ENCODE measurements around the gene KRTAP3-3.

KRTAP3-3 gene

GRCh38 chr17:40961591-40961990 lies 32.4 kb downstream of the KRTAP3-3 start:
- H3K79me2 ChIP-seq (ENCODE audit: low read length), result no peaks in the 10 kb centered on the region
- no peaks in the 10 kb centered on the region for H3K27me3 ChIP-seq (replicated peaks; ENCODE audit: insufficient read depth, low read length)
- H3K4me3 ChIP-seq (ENCODE audit: low read length), result no peak overlapping the region
- no peaks in the 10 kb centered on the region for H4K20me1 ChIP-seq (ENCODE audit: insufficient read depth, low read length)
- no peak overlapping the region for H3K4me2 ChIP-seq (ENCODE audit: low read depth, low read length)
- H2AFZ ChIP-seq (ENCODE audit: low read length), result 0 out of 2 replicates have a peak overlapping the region, but pooled peaks have one; percentile 13
- no peak overlapping the region for H3K9ac ChIP-seq (ENCODE audit: low read length)
- H3K4me1 ChIP-seq (ENCODE audit: low read length), result peaks cover 5% of the 10 kb centered on the region; the same call in 1 of the 2 replicates
- DNase-seq, result no peak
- H3K36me3 ChIP-seq (replicated peaks; ENCODE audit: insufficient read depth, low read length), result no peaks in the 10 kb centered on the region
- peak overlapping the region; percentile 26; the same call in 1 of the 2 replicates for H3K27ac ChIP-seq (ENCODE audit: low read length)
- H3K9me3 ChIP-seq (replicated peaks; ENCODE audit: insufficient read depth, low read length), result no peaks in the 10 kb centered on the region
- H3F3A ChIP-seq (ENCODE audit: insufficient read depth, low read length), result no peaks in the 10 kb centered on the region; the same call in 1 of the 2 replicates
- no peaks in the 10 kb centered on the region for H3K9me2 ChIP-seq (replicated peaks; ENCODE audit: insufficient read depth, low read length)
- TF ChIP-seq EZH2 (optimal IDR thresholded peaks at IDR 0.05; ENCODE audit: low read depth, low read length), result no peak
- TF ChIP-seq, protein P1, sequence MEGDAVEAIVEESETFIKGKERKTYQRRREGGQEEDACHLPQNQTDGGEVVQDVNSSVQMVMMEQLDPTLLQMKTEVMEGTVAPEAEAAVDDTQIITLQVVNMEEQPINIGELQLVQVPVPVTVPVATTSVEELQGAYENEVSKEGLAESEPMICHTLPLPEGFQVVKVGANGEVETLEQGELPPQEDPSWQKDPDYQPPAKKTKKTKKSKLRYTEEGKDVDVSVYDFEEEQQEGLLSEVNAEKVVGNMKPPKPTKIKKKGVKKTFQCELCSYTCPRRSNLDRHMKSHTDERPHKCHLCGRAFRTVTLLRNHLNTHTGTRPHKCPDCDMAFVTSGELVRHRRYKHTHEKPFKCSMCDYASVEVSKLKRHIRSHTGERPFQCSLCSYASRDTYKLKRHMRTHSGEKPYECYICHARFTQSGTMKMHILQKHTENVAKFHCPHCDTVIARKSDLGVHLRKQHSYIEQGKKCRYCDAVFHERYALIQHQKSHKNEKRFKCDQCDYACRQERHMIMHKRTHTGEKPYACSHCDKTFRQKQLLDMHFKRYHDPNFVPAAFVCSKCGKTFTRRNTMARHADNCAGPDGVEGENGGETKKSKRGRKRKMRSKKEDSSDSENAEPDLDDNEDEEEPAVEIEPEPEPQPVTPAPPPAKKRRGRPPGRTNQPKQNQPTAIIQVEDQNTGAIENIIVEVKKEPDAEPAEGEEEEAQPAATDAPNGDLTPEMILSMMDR (IDR thresholded peaks at IDR 0.05; ENCODE audit: low read length), result no peak
- TF ChIP-seq EZH2phosphoT487 (IDR thresholded peaks at IDR 0.05; ENCODE audit: low read length), result no peak

- no peak overlapping the region for H3K27ac ChIP-seq (ENCODE audit: low read length)
- H3K4me1 ChIP-seq (ENCODE audit: low read length), result peaks cover 5% of the 10 kb centered on the region; the same call in 1 of the 2 replicates
- H4K20me1 ChIP-seq (ENCODE audit: insufficient read depth, low read length), result no peaks in the 10 kb centered on the region
- H3K9me2 ChIP-seq (replicated peaks; ENCODE audit: insufficient read depth, low read length), result no peaks in the 10 kb centered on the region
- TF ChIP-seq EZH2 (optimal IDR thresholded peaks at IDR 0.05; ENCODE audit: low read depth, low read length) (no peak), EZH2phosphoT487 (IDR thresholded peaks at IDR 0.05; ENCODE audit: low read length) (no peak)
- TF ChIP-seq, protein P1 (IDR thresholded peaks at IDR 0.05; ENCODE audit: low read length), result no peak
- no peak overlapping the region for H3K9ac ChIP-seq (ENCODE audit: low read length)
- peak overlapping the region; percentile 6; the same call in 1 of the 2 replicates for H3K4me2 ChIP-seq (ENCODE audit: low read depth, low read length)
- peak overlapping the region; percentile 10; the same call in 1 of the 2 replicates for H2AFZ ChIP-seq (ENCODE audit: low read length)
- H3K79me2 ChIP-seq (ENCODE audit: low read length), result no peaks in the 10 kb centered on the region
- H3F3A ChIP-seq (ENCODE audit: insufficient read depth, low read length), result no peaks in the 10 kb centered on the region; the same call in 1 of the 2 replicates
- H3K4me3 ChIP-seq (ENCODE audit: low read length), result no peak overlapping the region
- no peaks in the 10 kb centered on the region for H3K9me3 ChIP-seq (replicated peaks; ENCODE audit: insufficient read depth, low read length)
- no peaks in the 10 kb centered on the region for H3K27me3 ChIP-seq (replicated peaks; ENCODE audit: insufficient read depth, low read length)
- no peak for DNase-seq
- no peaks in the 10 kb centered on the region for H3K36me3 ChIP-seq (replicated peaks; ENCODE audit: insufficient read depth, low read length)
Observed at GRCh38 chr17:40960144-40960543, 33.8 kb downstream of the KRTAP3-3 start.

- no peaks in the 10 kb centered on the region for H3K9me3 ChIP-seq (replicated peaks; ENCODE audit: insufficient read depth, low read length)
- H3K4me1 ChIP-seq (ENCODE audit: low read length), result peaks cover 5% of the 10 kb centered on the region; the same call in 1 of the 2 replicates
- TF ChIP-seq EZH2 (optimal IDR thresholded peaks at IDR 0.05; ENCODE audit: low read depth, low read length) (no peak), EZH2phosphoT487 (IDR thresholded peaks at IDR 0.05; ENCODE audit: low read length) (no peak)
- TF ChIP-seq, protein P1 (IDR thresholded peaks at IDR 0.05; ENCODE audit: low read length), result no peak
- no peak overlapping the region for H3K27ac ChIP-seq (ENCODE audit: low read length)
- no peaks in the 10 kb centered on the region for H3K27me3 ChIP-seq (replicated peaks; ENCODE audit: insufficient read depth, low read length)
- no peaks in the 10 kb centered on the region; the same call in 1 of the 2 replicates for H3F3A ChIP-seq (ENCODE audit: insufficient read depth, low read length)
- no peak overlapping the region for H3K4me3 ChIP-seq (ENCODE audit: low read length)
- no peaks in the 10 kb centered on the region for H3K36me3 ChIP-seq (replicated peaks; ENCODE audit: insufficient read depth, low read length)
- no peak overlapping the region for H3K9ac ChIP-seq (ENCODE audit: low read length)
- no peaks in the 10 kb centered on the region for H3K9me2 ChIP-seq (replicated peaks; ENCODE audit: insufficient read depth, low read length)
- H3K4me2 ChIP-seq (ENCODE audit: low read depth, low read length), result no peak overlapping the region
- no peaks in the 10 kb centered on the region for H3K79me2 ChIP-seq (ENCODE audit: low read length)
- no peak for DNase-seq
- no peaks in the 10 kb centered on the region for H4K20me1 ChIP-seq (ENCODE audit: insufficient read depth, low read length)
- H2AFZ ChIP-seq (ENCODE audit: low read length), result no peak overlapping the region
Observed at GRCh38 chr17:40958086-40958953, 35.6 kb downstream of the KRTAP3-3 start.
